HEK293 (cell line): ENCODE results near the gene ZNF605.
"Not testable (repeated sequence)": the region's sequence is repeated elsewhere in the genome, so short reads cannot be mapped to it uniquely, and the experiment has no call there.

Experiments
- CTCF ChIA-PET: fragments of 350-600 bp; formaldehyde crosslinking; extraction: SDS; loops from one replicate; lab custom pipeline; 2021; ENCODE audit warnings: antibody characterized with exemption; lab: Yijun Ruan, JAX
- POLR2A ChIA-PET: fragments of 300-600 bp; formaldehyde crosslinking; extraction: SDS; loops from one replicate; lab custom pipeline; 2020; ENCODE audit warnings: antibody characterized with exemption, inconsistent platforms; lab: Yijun Ruan, JAX
- H3K27ac ChIP-seq: fragments of 200-500 bp; sonication (Bioruptor generic); 2 replicates; pipeline ENCODE4 v1.5.1; 2014; ENCODE audit warnings: low read depth, low read length, control low read depth, inconsistent platforms; ENCODE audit errors: extremely low read depth
- H3K36me3 ChIP-seq, 2 experiments: fragments of 200-500 bp in 1 of 2; sonication (Bioruptor generic) in 1 of 2; 1 replicate in 1 of 2; 2 replicates in 1 of 2; pipeline ENCODE4 v1.5.1; 2014 to 2017; ENCODE audit warnings: inconsistent platforms in 2 of 2, low read length in 2 of 2; ENCODE audit not compliant: control insufficient read depth in 2 of 2, insufficient read depth in 1 of 2
- H3K4me1 ChIP-seq: fragments of 200-500 bp; sonication (Bioruptor generic); 2 replicates; pipeline ENCODE4 v1.5.1; 2014; ENCODE audit warnings: mild to moderate bottlenecking, low read length, inconsistent platforms; ENCODE audit not compliant: control insufficient read depth, insufficient read depth
- H3K4me3 ChIP-seq: 2 replicates; pipeline ENCODE4 v1.5.1; 2011; ENCODE audit warnings: low read depth, mild to moderate bottlenecking, control low read depth, low read length, moderate library complexity
- H3K9me3 ChIP-seq: fragments of 200-500 bp; sonication (Bioruptor generic); 2 replicates; pipeline ENCODE4 v1.5.1; 2014; ENCODE audit warnings: low read depth, low read length, inconsistent platforms; ENCODE audit not compliant: control insufficient read depth, insufficient read depth
- KLF1 ChIP-seq: fragments of 450-650 bp; formaldehyde crosslinking; IDR thresholded peaks from 2 replicates; pipeline ENCODE4 v1.5.1; 2016; ENCODE audit warnings: missing biosample characterization, missing genetic modification characterization
- KLF7 ChIP-seq: fragments of 450-650 bp; formaldehyde crosslinking; IDR thresholded peaks from 2 replicates; pipeline ENCODE4 v1.5.1; 2016; ENCODE audit warnings: missing biosample characterization, missing genetic modification characterization, borderline replicate concordance
- PRDM4 ChIP-seq: fragments of 450-650 bp; formaldehyde crosslinking; IDR thresholded peaks from 2 replicates; pipeline ENCODE4 v1.5.1; 2017; ENCODE audit warnings: missing biosample characterization, missing genetic modification characterization
- SETDB1 ChIP-seq: IDR thresholded peaks from one replicate; pipeline ENCODE4 v1.6.1; 2017; ENCODE audit warnings: mild to moderate bottlenecking, low read length, moderate library complexity, mixed read lengths; ENCODE audit not compliant: insufficient read length
- TRIM28 ChIP-seq: IDR thresholded peaks from 2 replicates; pipeline ENCODE4 v1.6.1; 2011; ENCODE audit warnings: low read length, control low read depth, borderline replicate concordance
- ZFP41 ChIP-seq: fragments of 450-650 bp; formaldehyde crosslinking; IDR thresholded peaks from 2 replicates; pipeline ENCODE4 v1.5.1; 2016; ENCODE audit warnings: missing biosample characterization, missing genetic modification characterization, borderline replicate concordance
- ZNF133 ChIP-seq: fragments of 450-650 bp; formaldehyde crosslinking; IDR thresholded peaks from 2 replicates; pipeline ENCODE4 v1.5.1; 2016; ENCODE audit warnings: missing biosample characterization, missing genetic modification characterization
- ZNF140 ChIP-seq: fragments of 450-650 bp; formaldehyde crosslinking; IDR thresholded peaks from 2 replicates; pipeline ENCODE4 v1.5.1; 2016; ENCODE audit warnings: missing biosample characterization, missing genetic modification characterization
- ZNF248 ChIP-seq: fragments of 450-650 bp; formaldehyde crosslinking; IDR thresholded peaks from 2 replicates; pipeline ENCODE4 v1.5.1; 2017; ENCODE audit warnings: missing biosample characterization, missing genetic modification characterization
- ZNF274 ChIP-seq, 2 experiments: fragments of 200-500 bp in 1 of 2; fragments of 450-650 bp in 1 of 2; sonication (Bioruptor generic) in 1 of 2; formaldehyde crosslinking in 1 of 2; IDR thresholded peaks; 2 replicates each; pipeline versions ENCODE4 v1.5.1 to v1.6.1; 2014 to 2016; ENCODE audit warnings: borderline replicate concordance in 1 of 2, inconsistent platforms in 1 of 2, low read length in 1 of 2, missing biosample characterization in 1 of 2, missing genetic modification characterization in 1 of 2
- ZNF391 ChIP-seq: fragments of 450-650 bp; formaldehyde crosslinking; IDR thresholded peaks from 2 replicates; pipeline ENCODE4 v1.5.1; 2016; ENCODE audit warnings: low read depth, missing biosample characterization, missing genetic modification characterization, borderline replicate concordance
- ZNF658 ChIP-seq: fragments of 450-650 bp; formaldehyde crosslinking; IDR thresholded peaks from 2 replicates; pipeline ENCODE4; 2016; ENCODE audit warnings: missing biosample characterization, missing genetic modification characterization
- ZSCAN18 ChIP-seq: fragments of 450-650 bp; formaldehyde crosslinking; IDR thresholded peaks from 2 replicates; pipeline ENCODE4 v1.5.1; 2016; ENCODE audit warnings: missing biosample characterization, missing genetic modification characterization

ZNF605 gene

GRCh38 chr12:132937476-132937875 is 18.6 kb downstream of the ZNF605 start:
- Histone ChIP-seq H3K9me3 (peaks cover 2% of the 10 kb centered on the region), H3K4me3 (no peak overlapping the region), H3K27ac (no peak overlapping the region), H3K4me1 (no peaks in the 10 kb centered on the region), H3K36me3 (peaks cover 0 to 31% of the 10 kb centered on the region in 2 experiments; a peak in 2 of 3 replicates)
- CTCF ChIA-PET = no interaction called here
- TF ChIP-seq ZNF140 (tag by site-specific recombination) = peak; percentile 69; the same call in 1 of the 2 replicates
- TF ChIP-seq KLF7 (tag by site-specific recombination) = no peak
- POLR2A ChIA-PET = interaction anchor here (0.6 kb wide), 1 partner anchor 15 kb away, joined by 6 read pairs; no protein-coding TSS in a partner anchor

GRCh38 chr12:132936921-132937320 is 19.2 kb downstream of the ZNF605 start:
- H3K4me3 ChIP-seq, H3K4me1 ChIP-seq, POLR2A ChIA-PET, H3K27ac ChIP-seq, H3K9me3 ChIP-seq, CTCF ChIA-PET: not testable (repeated sequence)
- peaks cover 0 to 28% of the 10 kb centered on the region in 2 experiments; a peak in 2 of 3 replicates for H3K36me3 ChIP-seq

- Histone ChIP-seq H3K27ac (no peak overlapping the region), H3K4me1 (no peaks in the 10 kb centered on the region), H3K9me3 (peaks cover 2% of the 10 kb centered on the region), H3K36me3 (peaks cover 0 to 21% of the 10 kb centered on the region in 2 experiments; a peak in 2 of 3 replicates), H3K4me3 (no peak overlapping the region)
- POLR2A ChIA-PET = no interaction called here
- CTCF ChIA-PET = no interaction called here
- TF ChIP-seq ZNF248 (tag by site-specific recombination) = no peak
- no peak for TF ChIP-seq ZNF658
- no peak for TF ChIP-seq ZNF391 (tag by site-specific recombination)
- TF ChIP-seq PRDM4 (tag by site-specific recombination) = no peak
- no peak for TF ChIP-seq ZNF133 (tag by site-specific recombination)
- no peak for TF ChIP-seq ZSCAN18 (tag by site-specific recombination)
- TF ChIP-seq ZFP41 (tag by site-specific recombination) = no peak
These were observed 19.9 kb downstream of the ZNF605 start for GRCh38 chr12:132936163-132936562.

- CTCF ChIA-PET = no interaction called here
- TF ChIP-seq KLF1 (tag by site-specific recombination) (no peak), TRIM28 (peak; percentile 93; the same call in 1 of the 2 replicates), SETDB1 (peak; percentile 97), ZNF274 (IDR thresholded peaks at IDR 0.05; ENCODE audit: low read length) (peak; percentile 95), ZNF274 (tag by site-specific recombination; IDR thresholded peaks at IDR 0.05; ENCODE audit: borderline replicate concordance) (peak; percentile 98)
- TF ChIP-seq, all 188 proteins: peak for 3
- peaks cover 6% of the 10 kb centered on the region for H3K9me3 ChIP-seq
- no peak overlapping the region for H3K27ac ChIP-seq
- H3K36me3 ChIP-seq = peaks cover 4 to 6% of the 10 kb centered on the region in 2 experiments; a peak in 2 of 3 replicates
- H3K4me3 ChIP-seq = no peak overlapping the region
- POLR2A ChIA-PET = no interaction called here
- H3K4me1 ChIP-seq = no peaks in the 10 kb centered on the region
These were observed 29.7 kb downstream of the ZNF605 start for GRCh38 chr12:132926415-132926833.
